K562 (cell line): ENCODE data around the gene P3H1. TPM values are rescaled to one million over a fixed set of nuclear protein-coding genes. Genes with fewer than 3 reads are reported as not detected.

Experiments
- CTCF ChIP-seq, 3 experiments: IDR thresholded peaks in 2 of 3; conservative IDR thresholded peaks in 1 of 3; 2 replicates each; pipeline ENCODE4 v1.5.1; 2011 to 2012; ENCODE audit warnings: low read length in 3 of 3, mild to moderate bottlenecking in 3 of 3, control low read depth in 2 of 3, improper control_type of control experiment in 1 of 3, inconsistent platforms in 1 of 3, low read depth in 1 of 3, mixed read lengths in 1 of 3, moderate library complexity in 1 of 3; ENCODE audit not compliant: insufficient read depth in 2 of 3
- HNRNPL ChIP-seq: fragments of 200-400 bp; formaldehyde crosslinking; IDR thresholded peaks from 2 replicates; pipeline ENCODE4 v1.6.1; 2017; ENCODE audit warnings: low read depth, mild to moderate bottlenecking, low read length
- NELFE ChIP-seq: IDR thresholded peaks from 2 replicates; pipeline ENCODE4 v1.6.1; 2011; ENCODE audit warnings: mild to moderate bottlenecking; ENCODE audit not compliant: insufficient read depth, insufficient read length
- NFATC3 ChIP-seq: fragments of 450-650 bp; IDR thresholded peaks from 2 replicates; pipeline ENCODE4 v1.6.1; 2017; ENCODE audit warnings: mild to moderate bottlenecking
- REST ChIP-seq, 2 experiments: fragments of 450-650 bp; formaldehyde crosslinking in 1 of 2; IDR thresholded peaks; 2 replicates each; pipeline versions ENCODE4 v1.4.0 to v1.6.1; 2014 to 2020; ENCODE audit warnings: mild to moderate bottlenecking in 2 of 2, borderline replicate concordance in 1 of 2, low read depth in 1 of 2
- SMC3 ChIP-seq: conservative IDR thresholded peaks from 2 replicates; pipeline ENCODE4 v1.6.1; 2011; ENCODE audit warnings: low read depth, low read length, improper control_type of control experiment; ENCODE audit not compliant: insufficient read depth
- TCFL5 ChIP-seq: fragments of 250-450 bp; sonication (Bioruptor Pico); conservative IDR thresholded peaks from 2 replicates; pipeline ENCODE4 v1.6.1; 2021; ENCODE audit warnings: mild to moderate bottlenecking, moderate library complexity, matching md5 sums
- ZNF561 ChIP-seq: fragments of 450-650 bp; formaldehyde crosslinking; conservative IDR thresholded peaks from 2 replicates; pipeline ENCODE4 v1.4.0; 2020; ENCODE audit warnings: mild to moderate bottlenecking, moderate library complexity
- ZNF699 ChIP-seq: fragments of 250-450 bp; sonication (Bioruptor Pico); IDR thresholded peaks from 2 replicates; pipeline ENCODE4 v1.8.0; 2021; ENCODE audit warnings: mild to moderate bottlenecking, moderate library complexity; ENCODE audit not compliant: insufficient replicate concordance
- polyA plus RNA-seq, 8 experiments: library from polyadenylated mRNA; depleted of rRNA in 4 of 8; stranded (reverse) in 5 of 8; unstranded in 3 of 8; fragments of >200 nt; fragmentation: Nextera tagmentation in 2 of 8; fragmentation: Illumina TruSeq in 1 of 8; extraction: Ambion mirVana in 2 of 8; extraction: Trizol in 1 of 8; gene quantifications; 2 replicates each; pipeline versions ENCODE4 v1.2.1 to v1.2.3, GENCODE V29; 2011 to 2014; ENCODE audit warnings: inconsistent platforms in 1 of 8, missing spikeins in 1 of 8
- total RNA-seq, 7 experiments: library from RNA; depleted of rRNA in 6 of 7; stranded (reverse); fragments of >200 nt in 6 of 7; fragmentation: Illumina TruSeq in 2 of 7; extraction: Trizol in 2 of 7; gene quantifications; 2 replicates each; pipeline versions ENCODE4 v1.2.1 to v1.2.3, GENCODE V29; 2011 to 2021; ENCODE audit warnings: low replicate concordance in 1 of 7
- TF ChIP-seq, protein P1 (sequence below): fragments of 250-450 bp; sonication (Bioruptor Pico); IDR thresholded peaks from 2 replicates; pipeline ENCODE4 v1.4.0; 2020; ENCODE audit warnings: mild to moderate bottlenecking, moderate library complexity
- TF ChIP-seq, protein P2 (sequence below), 2 experiments: IDR thresholded peaks; 2 replicates each; pipeline ENCODE4 v1.6.1; 2011; ENCODE audit warnings: borderline replicate concordance in 1 of 2, control low read depth in 1 of 2, low read depth in 1 of 2, low read length in 1 of 2, mild to moderate bottlenecking in 1 of 2, mixed read lengths in 1 of 2, moderate library complexity in 1 of 2; ENCODE audit not compliant: insufficient read depth in 1 of 2, insufficient read length in 1 of 2, poor library complexity in 1 of 2, severe bottlenecking in 1 of 2; ENCODE audit errors: extremely low read depth in 1 of 2
- TF ChIP-seq, protein P3 (sequence below), 2 experiments: fragments of 450-650 bp; IDR thresholded peaks; 2 replicates each; pipeline ENCODE4 v1.6.1; 2016

Gene P3H1
- total and polyA plus RNA-seq, 9 of the 15 experiments (the other 6 are each of a cell fraction or from before 2014, with no cell fraction given) = 1.7 to 81.7 (median 45.7) TPM

DNA sequence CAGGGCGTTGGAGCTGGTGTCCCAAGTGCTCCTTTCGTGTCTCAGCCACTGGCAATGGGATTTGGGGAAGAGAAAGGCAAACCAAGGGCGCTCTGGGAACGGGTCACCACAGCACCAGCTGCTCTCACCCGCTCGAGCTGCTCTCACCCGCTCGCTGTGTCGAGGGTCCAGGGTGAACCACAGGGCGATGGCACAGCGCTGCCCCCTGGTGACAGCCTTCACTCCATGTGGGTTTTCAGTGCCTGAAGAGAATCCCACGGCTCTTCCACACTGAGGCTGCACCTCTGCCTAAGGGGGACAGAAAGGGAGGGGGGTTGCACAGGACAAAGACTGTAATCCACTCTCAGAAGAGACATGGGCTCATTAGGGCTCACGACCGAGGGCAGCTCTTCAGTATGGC, 19.7 kb downstream of the P3H1 start (continued):
- TF ChIP-seq, protein P1, sequence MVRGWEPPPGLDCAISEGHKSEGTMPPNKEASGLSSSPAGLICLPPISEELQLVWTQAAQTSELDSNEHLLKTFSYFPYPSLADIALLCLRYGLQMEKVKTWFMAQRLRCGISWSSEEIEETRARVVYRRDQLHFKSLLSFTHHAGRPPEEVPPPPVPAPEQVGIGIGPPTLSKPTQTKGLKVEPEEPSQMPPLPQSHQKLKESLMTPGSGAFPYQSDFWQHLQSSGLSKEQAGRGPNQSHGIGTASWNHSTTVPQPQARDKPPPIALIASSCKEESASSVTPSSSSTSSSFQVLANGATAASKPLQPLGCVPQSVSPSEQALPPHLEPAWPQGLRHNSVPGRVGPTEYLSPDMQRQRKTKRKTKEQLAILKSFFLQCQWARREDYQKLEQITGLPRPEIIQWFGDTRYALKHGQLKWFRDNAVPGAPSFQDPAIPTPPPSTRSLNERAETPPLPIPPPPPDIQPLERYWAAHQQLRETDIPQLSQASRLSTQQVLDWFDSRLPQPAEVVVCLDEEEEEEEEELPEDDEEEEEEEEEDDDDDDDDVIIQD (CRISPR knock-in tag) = no peak
- TF ChIP-seq SMC3 = peak; percentile 87
- no peak for TF ChIP-seq NFATC3
- TF ChIP-seq HNRNPL = no peak
- TF ChIP-seq, protein P2, sequence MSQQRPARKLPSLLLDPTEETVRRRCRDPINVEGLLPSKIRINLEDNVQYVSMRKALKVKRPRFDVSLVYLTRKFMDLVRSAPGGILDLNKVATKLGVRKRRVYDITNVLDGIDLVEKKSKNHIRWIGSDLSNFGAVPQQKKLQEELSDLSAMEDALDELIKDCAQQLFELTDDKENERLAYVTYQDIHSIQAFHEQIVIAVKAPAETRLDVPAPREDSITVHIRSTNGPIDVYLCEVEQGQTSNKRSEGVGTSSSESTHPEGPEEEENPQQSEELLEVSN (IDR thresholded peaks at IDR 0.05; ENCODE audit: borderline replicate concordance in 1 of 2, extremely low read depth in 1 of 2, insufficient read depth in 1 of 2, insufficient read length in 1 of 2, low read depth in 1 of 2, low read length in 1 of 2, poor library complexity in 1 of 2, severe bottlenecking in 1 of 2) = no peak
- TF ChIP-seq CTCF (IDR thresholded peaks at IDR 0.05 in 2 of 3, conservative IDR thresholded peaks at IDR 0.05 in 1 of 3; ENCODE audit: insufficient read depth in 2 of 3, low read depth in 1 of 3, low read length in 3 of 3) = peak; percentile 70 to 82 (median 74)
- TF ChIP-seq ZNF699 (CRISPR knock-in tag) = no peak
- TF ChIP-seq NELFE = no peak
- TF ChIP-seq, protein P3, sequence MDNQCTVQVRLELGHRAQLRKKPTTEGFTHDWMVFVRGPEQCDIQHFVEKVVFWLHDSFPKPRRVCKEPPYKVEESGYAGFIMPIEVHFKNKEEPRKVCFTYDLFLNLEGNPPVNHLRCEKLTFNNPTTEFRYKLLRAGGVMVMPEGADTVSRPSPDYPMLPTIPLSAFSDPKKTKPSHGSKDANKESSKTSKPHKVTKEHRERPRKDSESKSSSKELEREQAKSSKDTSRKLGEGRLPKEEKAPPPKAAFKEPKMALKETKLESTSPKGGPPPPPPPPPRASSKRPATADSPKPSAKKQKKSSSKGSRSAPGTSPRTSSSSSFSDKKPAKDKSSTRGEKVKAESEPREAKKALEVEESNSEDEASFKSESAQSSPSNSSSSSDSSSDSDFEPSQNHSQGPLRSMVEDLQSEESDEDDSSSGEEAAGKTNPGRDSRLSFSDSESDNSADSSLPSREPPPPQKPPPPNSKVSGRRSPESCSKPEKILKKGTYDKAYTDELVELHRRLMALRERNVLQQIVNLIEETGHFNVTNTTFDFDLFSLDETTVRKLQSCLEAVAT (IDR thresholded peaks at IDR 0.05) = peak in 1 of 2 experiments; percentile 43; a peak in 1 of 4 replicates
- no peak for TF ChIP-seq ZNF561 (CRISPR knock-in tag)
- TF ChIP-seq REST (IDR thresholded peaks at IDR 0.05; ENCODE audit: borderline replicate concordance) = peak; percentile 64
- TF ChIP-seq REST (CRISPR knock-in tag; IDR thresholded peaks at IDR 0.05; ENCODE audit: low read depth) = no peak
- no peak for TF ChIP-seq TCFL5 (CRISPR knock-in tag)
